WTC11 (cell line): ENCODE results near the gene FSHR.

Experiments used
- CREM ChIP-seq: sonication (generic); formaldehyde crosslinking; IDR thresholded peaks from 2 replicates; pipeline ENCODE4 v1.8.1; 2022; ENCODE audit warnings: mild to moderate bottlenecking, missing genetic modification reagents, moderate library complexity
- GRHL2 ChIP-seq: fragments of 250-450 bp; sonication (Bioruptor Pico); IDR thresholded peaks from 2 replicates; pipeline ENCODE4 v1.8.0; 2022; ENCODE audit warnings: mild to moderate bottlenecking, moderate library complexity; ENCODE audit not compliant: insufficient replicate concordance, severe bottlenecking
- SMAD3 ChIP-seq: sonication (generic); formaldehyde crosslinking; IDR thresholded peaks from 2 replicates; pipeline ENCODE4 v1.8.0; 2022; ENCODE audit warnings: missing genetic modification reagents, mild to moderate bottlenecking, borderline replicate concordance
- TCF7 ChIP-seq: sonication (generic); formaldehyde crosslinking; IDR thresholded peaks from 2 replicates; pipeline ENCODE4 v1.8.0; 2022; ENCODE audit warnings: mild to moderate bottlenecking, low read depth, missing genetic modification reagents, moderate library complexity
- ZNF317 ChIP-seq: sonication (generic); formaldehyde crosslinking; IDR thresholded peaks from 2 replicates; pipeline ENCODE4 v1.8.1; 2023; ENCODE audit warnings: low read depth, mild to moderate bottlenecking, moderate library complexity, missing genetic modification reagents, borderline replicate concordance
- TF ChIP-seq, protein P1 (sequence below): fragments of 200-600 bp; IDR thresholded peaks from 2 replicates; pipeline ENCODE4 v1.8.0; 2022; ENCODE audit warnings: antibody characterized with exemption
- TF ChIP-seq, protein P2 (sequence below): sonication (generic); formaldehyde crosslinking; IDR thresholded peaks from 2 replicates; pipeline ENCODE4 v1.8.1; 2022; ENCODE audit warnings: mild to moderate bottlenecking, missing genetic modification reagents, moderate library complexity, borderline replicate concordance
- TF ChIP-seq, protein P3 (sequence below): sonication (generic); formaldehyde crosslinking; IDR thresholded peaks from 2 replicates; pipeline ENCODE4 v1.8.0; 2022; ENCODE audit warnings: mild to moderate bottlenecking, missing genetic modification reagents

DNA sequence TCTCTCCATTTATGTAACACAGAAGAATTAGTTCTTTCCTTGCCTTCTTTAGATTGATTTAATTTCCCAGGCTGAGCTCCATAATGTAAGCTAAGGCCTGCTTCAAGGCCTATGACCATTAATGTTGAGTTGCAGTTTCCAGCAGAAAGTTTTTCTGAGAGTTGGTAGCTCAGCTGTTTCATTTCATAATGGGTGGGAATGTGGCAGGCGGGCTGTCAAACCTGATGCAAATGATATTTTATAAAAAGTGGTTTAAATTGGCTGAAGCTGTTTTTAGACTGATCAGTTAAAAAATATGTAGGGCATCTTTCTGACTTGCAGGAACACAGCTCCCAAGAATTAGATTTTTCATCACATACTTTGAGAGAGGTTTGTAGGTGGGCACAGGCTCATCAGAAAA lies 40.4 kb upstream of the FSHR start:
- TF ChIP-seq, protein P1, sequence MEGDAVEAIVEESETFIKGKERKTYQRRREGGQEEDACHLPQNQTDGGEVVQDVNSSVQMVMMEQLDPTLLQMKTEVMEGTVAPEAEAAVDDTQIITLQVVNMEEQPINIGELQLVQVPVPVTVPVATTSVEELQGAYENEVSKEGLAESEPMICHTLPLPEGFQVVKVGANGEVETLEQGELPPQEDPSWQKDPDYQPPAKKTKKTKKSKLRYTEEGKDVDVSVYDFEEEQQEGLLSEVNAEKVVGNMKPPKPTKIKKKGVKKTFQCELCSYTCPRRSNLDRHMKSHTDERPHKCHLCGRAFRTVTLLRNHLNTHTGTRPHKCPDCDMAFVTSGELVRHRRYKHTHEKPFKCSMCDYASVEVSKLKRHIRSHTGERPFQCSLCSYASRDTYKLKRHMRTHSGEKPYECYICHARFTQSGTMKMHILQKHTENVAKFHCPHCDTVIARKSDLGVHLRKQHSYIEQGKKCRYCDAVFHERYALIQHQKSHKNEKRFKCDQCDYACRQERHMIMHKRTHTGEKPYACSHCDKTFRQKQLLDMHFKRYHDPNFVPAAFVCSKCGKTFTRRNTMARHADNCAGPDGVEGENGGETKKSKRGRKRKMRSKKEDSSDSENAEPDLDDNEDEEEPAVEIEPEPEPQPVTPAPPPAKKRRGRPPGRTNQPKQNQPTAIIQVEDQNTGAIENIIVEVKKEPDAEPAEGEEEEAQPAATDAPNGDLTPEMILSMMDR, result no peak
- TF ChIP-seq CREM (no peak), ZNF317 (CRISPR knock-in tag) (no peak), GRHL2 (CRISPR knock-in tag) (no peak), TCF7 (CRISPR knock-in tag) (no peak), SMAD3 (CRISPR knock-in tag) (no peak)
- TF ChIP-seq, protein P2, sequence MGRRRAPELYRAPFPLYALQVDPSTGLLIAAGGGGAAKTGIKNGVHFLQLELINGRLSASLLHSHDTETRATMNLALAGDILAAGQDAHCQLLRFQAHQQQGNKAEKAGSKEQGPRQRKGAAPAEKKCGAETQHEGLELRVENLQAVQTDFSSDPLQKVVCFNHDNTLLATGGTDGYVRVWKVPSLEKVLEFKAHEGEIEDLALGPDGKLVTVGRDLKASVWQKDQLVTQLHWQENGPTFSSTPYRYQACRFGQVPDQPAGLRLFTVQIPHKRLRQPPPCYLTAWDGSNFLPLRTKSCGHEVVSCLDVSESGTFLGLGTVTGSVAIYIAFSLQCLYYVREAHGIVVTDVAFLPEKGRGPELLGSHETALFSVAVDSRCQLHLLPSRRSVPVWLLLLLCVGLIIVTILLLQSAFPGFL (CRISPR knock-in tag), result no peak
- TF ChIP-seq, protein P3, sequence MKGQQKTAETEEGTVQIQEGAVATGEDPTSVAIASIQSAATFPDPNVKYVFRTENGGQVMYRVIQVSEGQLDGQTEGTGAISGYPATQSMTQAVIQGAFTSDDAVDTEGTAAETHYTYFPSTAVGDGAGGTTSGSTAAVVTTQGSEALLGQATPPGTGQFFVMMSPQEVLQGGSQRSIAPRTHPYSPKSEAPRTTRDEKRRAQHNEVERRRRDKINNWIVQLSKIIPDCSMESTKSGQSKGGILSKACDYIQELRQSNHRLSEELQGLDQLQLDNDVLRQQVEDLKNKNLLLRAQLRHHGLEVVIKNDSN (CRISPR knock-in tag), result no peak
